ENCODE results near the gene MAJIN.
"Not testable (repeated sequence)": the region's sequence is repeated elsewhere in the genome, so short reads cannot be mapped to it uniquely, and the experiment has no call there.

The MAJIN gene, protein sequence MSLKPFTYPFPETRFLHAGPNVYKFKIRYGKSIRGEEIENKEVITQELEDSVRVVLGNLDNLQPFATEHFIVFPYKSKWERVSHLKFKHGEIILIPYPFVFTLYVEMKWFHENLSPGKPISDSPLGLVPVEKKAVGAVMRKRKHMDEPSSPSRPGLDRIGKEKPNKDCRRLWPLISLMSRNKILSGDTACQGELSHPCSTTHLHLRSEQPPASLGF

GRCh38 chr11:64971421-64972233, at the start of gene MAJIN:
TSS of gene MAJIN (minus strand) at chr11:64972108. CDS start at chr11:64959405, 12,703 bp downstream.
- peak; percentile 76 for DNase-seq (ENCODE audit: low read depth)

DNA sequence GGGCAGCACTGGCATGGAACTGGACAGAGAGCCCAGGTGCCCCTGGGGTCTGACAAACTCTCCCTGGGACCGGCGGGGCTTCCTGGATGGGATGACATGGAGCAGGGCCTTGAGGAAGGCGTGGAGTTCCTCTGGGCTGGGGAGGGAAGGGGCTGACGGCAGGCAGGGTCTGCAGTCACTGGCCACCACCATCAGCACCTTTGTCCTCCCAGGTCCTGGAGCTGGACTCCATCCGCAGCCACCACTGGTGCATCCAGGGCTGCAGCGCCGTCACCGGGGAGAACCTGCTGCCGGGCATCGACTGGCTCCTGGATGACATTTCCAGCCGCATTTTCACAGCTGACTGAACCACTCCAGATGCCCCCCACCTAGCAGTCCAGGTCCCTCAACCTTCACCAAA, 49.6 kb upstream of the MAJIN start:
- no peak for DNase-seq (ENCODE audit: low read depth)

- DNase-seq (ENCODE audit: low read depth), result no peak
Observed at GRCh38 chr11:65021003-65021402, 49.1 kb upstream of the MAJIN start.

DNA sequence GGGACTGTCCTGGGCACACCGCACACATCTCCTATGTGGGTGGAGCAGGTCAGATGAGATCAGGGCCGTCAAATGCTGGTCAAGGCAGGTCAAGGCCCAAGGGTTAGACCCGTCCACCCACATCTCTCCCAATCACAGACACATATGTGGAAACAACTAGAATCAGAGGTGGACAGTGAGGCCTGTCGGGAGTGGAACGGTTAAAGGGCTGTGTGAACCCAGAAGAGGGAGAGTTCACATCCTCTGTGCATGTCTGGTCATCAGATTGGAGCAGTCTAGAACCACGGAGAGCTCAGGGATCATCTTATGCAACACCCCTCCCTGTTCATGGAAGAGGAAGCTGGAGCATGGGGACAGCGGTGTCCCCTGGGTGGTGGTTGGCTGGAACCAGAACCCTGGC, 47.9 kb upstream of the MAJIN start:
- DNase-seq (ENCODE audit: low read depth), result no peak

DNA sequence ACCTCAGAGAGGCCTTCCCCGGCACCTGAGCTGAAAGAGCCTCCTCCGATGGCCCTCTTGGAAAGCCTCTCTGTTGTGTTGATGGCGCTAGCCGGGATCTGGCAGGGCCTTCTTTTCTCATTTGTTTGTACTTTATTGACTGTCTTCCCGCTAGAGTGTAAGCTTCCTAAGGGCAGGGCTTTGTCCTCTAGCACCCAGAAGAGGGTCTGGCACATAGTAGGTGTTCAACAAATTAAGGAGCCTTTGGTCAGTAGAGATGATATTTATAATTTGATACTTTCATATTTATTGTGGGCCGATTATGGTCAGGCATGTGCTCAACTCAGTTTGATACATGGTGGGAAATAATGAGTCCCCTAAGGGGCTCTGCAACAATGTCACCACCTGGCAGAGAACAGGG, 46.0 kb upstream of the MAJIN start:
- no peak for DNase-seq (ENCODE audit: low read depth)

GRCh38 chr11:65016705-65017104, 44.8 kb upstream of the MAJIN start:
- no peak for DNase-seq (ENCODE audit: low read depth)

GRCh38 chr11:65014726-65015227, 42.9 kb upstream of the MAJIN start:
- DNase-seq (ENCODE audit: low read depth), result no peak

GRCh38 chr11:65013888-65014725, 42.2 kb upstream of the MAJIN start, which contains the start of gene ARL2:
TSS of gene ARL2 (plus strand) at chr11:65014160. CDS start at chr11:65014208, 48 bp downstream.
- DNase-seq (ENCODE audit: low read depth), result peak; percentile 71

GRCh38 chr11:65013130-65013887, 41.4 kb upstream of the MAJIN start:
- DNase-seq (ENCODE audit: low read depth), result peak; percentile 85

GRCh38 chr11:65008873-65009272, 37.0 kb upstream of the MAJIN start:
- no peak for DNase-seq (ENCODE audit: low read depth)

- no peak for DNase-seq (ENCODE audit: low read depth)
Observed at GRCh38 chr11:65008016-65008415, 36.1 kb upstream of the MAJIN start.

GRCh38 chr11:65003968-65004367, 32.1 kb upstream of the MAJIN start:
- DNase-seq (ENCODE audit: low read depth), result not testable (repeated sequence)

DNA sequence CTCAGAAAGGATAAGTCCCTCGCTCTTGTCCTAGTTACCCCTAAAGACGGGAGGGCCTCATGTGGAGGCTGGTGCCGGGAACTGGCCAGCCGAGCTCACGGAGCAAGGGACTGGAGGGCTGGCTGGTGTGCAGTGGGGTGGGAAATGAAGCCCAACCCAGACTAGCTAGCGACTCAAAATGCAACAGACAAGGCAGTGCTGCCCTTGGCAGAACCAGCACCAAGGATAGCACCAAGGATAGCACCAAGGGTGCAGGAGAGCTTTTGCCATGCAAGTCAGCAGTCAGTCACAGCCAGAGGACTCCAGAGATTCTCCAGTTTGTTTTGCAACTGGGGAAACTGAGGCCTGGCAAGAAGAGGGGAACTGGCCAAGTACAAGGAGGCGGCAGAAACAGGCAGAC, 31.4 kb upstream of the MAJIN start:
- no peak for DNase-seq (ENCODE audit: low read depth)

DNA sequence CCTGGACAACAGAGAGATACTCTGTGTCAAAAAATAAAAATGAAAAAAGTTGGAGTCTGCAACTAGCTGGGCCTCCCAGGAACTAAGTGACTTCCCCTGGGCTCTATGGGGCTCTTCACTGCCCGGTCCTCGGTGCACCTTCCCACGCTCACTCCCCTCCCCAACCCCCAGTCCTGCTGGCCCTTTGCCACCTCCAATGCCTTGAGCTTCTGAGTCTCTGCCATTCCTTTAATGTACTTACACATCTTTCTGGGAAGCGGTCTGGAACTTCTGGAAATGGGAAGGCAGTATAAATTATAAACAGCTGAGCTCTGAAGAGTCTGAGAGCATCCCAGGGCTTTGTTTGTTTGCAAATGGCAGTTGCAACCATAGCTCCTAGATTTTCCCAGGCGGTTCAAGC, 30.8 kb upstream of the MAJIN start:
- DNase-seq (ENCODE audit: low read depth), result no peak

- no peak for DNase-seq (ENCODE audit: low read depth)
Observed at GRCh38 chr11:64999478-64999877, 27.6 kb upstream of the MAJIN start.

DNA sequence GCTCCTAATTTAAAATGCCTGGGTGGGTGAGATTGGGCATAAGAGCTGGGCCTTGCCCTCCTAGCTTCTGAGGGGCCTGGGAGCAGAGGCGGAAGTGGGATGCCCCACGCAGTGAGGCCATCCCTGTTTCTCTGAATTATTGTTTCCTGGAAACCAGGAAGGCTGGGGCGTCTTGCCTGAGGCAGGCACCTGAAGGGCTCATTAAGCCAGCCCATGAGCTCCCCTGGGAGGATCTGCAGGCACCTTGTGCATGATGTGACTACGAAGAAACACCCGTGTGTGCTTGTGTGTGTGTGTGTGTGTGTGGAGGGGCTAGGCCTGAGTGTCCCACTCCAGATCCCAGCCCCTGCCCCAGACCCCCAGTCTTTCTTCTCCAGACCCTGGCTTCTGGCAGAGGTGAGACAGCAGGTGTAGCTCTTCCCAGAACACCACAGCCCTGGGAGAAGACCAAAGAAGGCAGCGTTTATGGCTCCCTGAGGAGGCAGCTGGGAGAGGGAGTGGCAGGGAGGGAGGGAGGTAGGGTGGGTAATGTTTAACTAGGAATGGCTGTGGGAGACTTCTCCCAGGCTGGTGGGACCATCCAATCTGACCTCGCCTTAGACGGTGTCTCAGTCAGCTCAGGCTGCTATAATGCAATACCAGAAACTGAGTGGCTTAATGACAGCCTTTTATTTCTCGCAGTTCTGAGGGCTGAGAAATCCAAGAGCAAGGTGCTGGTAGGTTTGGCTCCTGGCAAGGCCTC, 27.0 kb upstream of the MAJIN start:
- DNase-seq (ENCODE audit: low read depth), result no peak

GRCh38 chr11:64998141-64998540, 26.2 kb upstream of the MAJIN start:
- DNase-seq (ENCODE audit: low read depth), result no peak

- no peak for DNase-seq (ENCODE audit: low read depth)
Observed at GRCh38 chr11:64996710-64997380, 24.9 kb upstream of the MAJIN start, which contains the start of gene BATF2. TSS of gene BATF2 (minus strand) at chr11:64996971. CDS start at chr11:64996914, 57 bp downstream.

DNA sequence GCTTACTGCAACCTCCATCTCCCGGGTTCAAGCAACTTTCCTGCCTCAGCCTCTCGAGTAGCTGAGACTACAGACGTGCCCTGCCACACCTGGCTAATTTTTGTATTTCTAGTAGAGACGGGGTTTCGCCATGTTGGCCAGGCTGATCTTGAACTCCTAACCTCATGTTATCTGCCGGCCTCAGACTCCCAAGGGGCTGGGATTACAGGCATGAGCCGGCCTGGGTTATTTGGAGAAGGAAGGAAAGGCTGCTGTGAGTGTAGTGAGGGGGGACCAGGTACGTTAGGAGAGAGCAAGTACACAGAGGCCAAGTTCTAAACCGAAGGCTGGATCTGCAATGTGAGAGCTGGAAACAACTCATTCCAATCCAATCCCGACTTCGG, 24.4 kb upstream of the MAJIN start:
- DNase-seq (ENCODE audit: low read depth), result no peak

DNA sequence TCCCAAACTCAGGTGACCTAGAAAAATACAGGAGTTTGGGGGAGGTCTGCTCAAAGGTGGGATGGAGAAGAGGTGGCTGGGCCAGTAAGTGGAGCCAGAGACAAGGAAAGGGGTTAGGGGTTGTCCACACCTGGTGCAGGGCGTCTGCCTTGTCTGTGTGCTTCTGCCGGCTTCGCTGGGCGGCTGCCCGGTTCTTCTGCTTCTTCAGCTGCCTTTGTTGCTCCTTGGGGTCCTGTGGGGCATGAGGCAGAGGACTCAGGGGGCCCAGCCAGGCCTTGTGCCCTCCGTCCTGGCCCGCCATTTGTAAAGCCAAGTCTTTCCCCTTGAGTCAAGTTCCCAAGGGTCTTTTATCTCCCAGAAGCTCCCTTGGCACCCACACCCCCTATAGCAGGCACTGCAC, 22.4 kb upstream of the MAJIN start:
- DNase-seq (ENCODE audit: low read depth), result no peak
